IMR-90 (cell line): ENCODE measurements around the gene DZANK1. TPM values are rescaled to one million over a fixed set of nuclear protein-coding genes. Genes with fewer than 3 reads are reported as not detected.

Source experiments
- ATAC-seq: fragments of 200-7000 bp; cut with Tn5 transposase; 2 replicates; pipeline ENCODE4 v1.9.1; 2020; ENCODE audit warnings: low read depth, mild to moderate bottlenecking, moderate library complexity
- BruUV-seq: library from RNA; stranded (reverse); fragments of 400-500 nt; replicated peaks from 2 replicates; lab custom pipeline; 2021; lab: Mats Ljungman, UMichigan
- CTCF ChIA-PET: fragments of 300-600 bp; formaldehyde crosslinking; extraction: SDS; loops from one replicate; lab custom pipeline; 2021; ENCODE audit warnings: antibody characterized with exemption; lab: Yijun Ruan, JAX
- POLR2A ChIA-PET: fragments of 300-600 bp; sonication (Branson Sonifier 250); formaldehyde crosslinking; loops from one replicate; lab custom pipeline; 2022; ENCODE audit warnings: antibody characterized with exemption; ENCODE audit not compliant: unreplicated experiment; lab: Charles Lee
- DNase-seq: peaks from one replicate; pipeline ENCODE4 v3.0.0; 2013
- H2AFZ ChIP-seq: replicated peaks from 2 replicates; pipeline ENCODE3; 2013; ENCODE audit warnings: low read length, mild to moderate bottlenecking; ENCODE audit not compliant: poor library complexity
- H2AK5ac ChIP-seq: 2 replicates; pipeline ENCODE4 v1.6.1; 2013; ENCODE audit warnings: low read depth, low read length, inconsistent platforms
- H2AK9ac ChIP-seq: replicated peaks from 2 replicates; pipeline ENCODE3; 2013; ENCODE audit warnings: mild to moderate bottlenecking, low read depth, low read length, moderate library complexity; ENCODE audit not compliant: poor library complexity
- H2BK120ac ChIP-seq: 2 replicates; pipeline ENCODE4 v1.6.1; 2013; ENCODE audit warnings: low read depth, low read length, inconsistent platforms
- H2BK15ac ChIP-seq: 3 replicates; pipeline ENCODE4 v1.6.1; 2013; ENCODE audit warnings: low read depth, low read length, inconsistent platforms
- H2BK20ac ChIP-seq: 2 replicates; pipeline ENCODE4 v1.6.1; 2013; ENCODE audit warnings: low read depth, mild to moderate bottlenecking, inconsistent platforms, low read length, moderate library complexity
- H2BK5ac ChIP-seq: 2 replicates; pipeline ENCODE4 v1.6.1; 2013; ENCODE audit warnings: mild to moderate bottlenecking, low read depth, low read length, inconsistent platforms; ENCODE audit not compliant: poor library complexity, severe bottlenecking
- H3K14ac ChIP-seq: replicated peaks from 2 replicates; pipeline ENCODE4 v1.6.1; 2013; ENCODE audit warnings: low read depth, low read length, inconsistent platforms
- H3K18ac ChIP-seq: 2 replicates; pipeline ENCODE4 v1.6.1; 2013; ENCODE audit warnings: low read depth, low read length, control low read depth
- H3K23ac ChIP-seq: 2 replicates; pipeline ENCODE4 v1.6.1; 2013; ENCODE audit warnings: low read depth, low read length, inconsistent platforms
- H3K27ac ChIP-seq: 2 replicates; pipeline ENCODE4 v1.5.1; 2013; ENCODE audit warnings: mild to moderate bottlenecking, control low read depth, low read length; ENCODE audit not compliant: insufficient read depth
- H3K27me3 ChIP-seq: 2 replicates; pipeline ENCODE4 v1.6.1; 2013; ENCODE audit warnings: low read length; ENCODE audit not compliant: control insufficient read depth, insufficient read depth
- H3K36me3 ChIP-seq: 2 replicates; pipeline ENCODE4 v1.6.1; 2013; ENCODE audit warnings: low read length, mixed read lengths; ENCODE audit not compliant: control insufficient read depth, insufficient read depth
- H3K4ac ChIP-seq: 2 replicates; pipeline ENCODE4 v1.6.1; 2013; ENCODE audit warnings: low read depth, low read length, inconsistent platforms
- H3K4me1 ChIP-seq: 2 replicates; pipeline ENCODE4 v1.6.1; 2013; ENCODE audit warnings: low read length, mixed read lengths; ENCODE audit not compliant: control insufficient read depth, insufficient read depth
- H3K4me2 ChIP-seq: 2 replicates; pipeline ENCODE4 v1.6.1; 2013; ENCODE audit warnings: low read depth, mild to moderate bottlenecking, control low read depth, low read length, moderate library complexity
- H3K4me3 ChIP-seq: 2 replicates; pipeline ENCODE4 v1.5.1; 2013; ENCODE audit warnings: low read depth, mild to moderate bottlenecking, control low read depth, low read length, moderate library complexity; ENCODE audit not compliant: insufficient read depth
- H3K56ac ChIP-seq: 2 replicates; pipeline ENCODE4 v1.6.1; 2013; ENCODE audit warnings: low read length, inconsistent platforms; ENCODE audit not compliant: insufficient read depth; ENCODE audit errors: extremely low read depth
- H3K79me1 ChIP-seq, 2 experiments: 2 replicates each; pipeline ENCODE4 v1.6.1; 2013; ENCODE audit warnings: low read length in 2 of 2, inconsistent platforms in 1 of 2, low read depth in 1 of 2
- H3K9ac ChIP-seq: 2 replicates; pipeline ENCODE4 v1.6.1; 2013; ENCODE audit warnings: low read depth, low read length, control low read depth
- H3K9me1 ChIP-seq: 2 replicates; pipeline ENCODE4 v1.6.1; 2013; ENCODE audit warnings: low read length, inconsistent platforms; ENCODE audit not compliant: insufficient read depth
- H3K9me3 ChIP-seq: 2 replicates; pipeline ENCODE4 v1.6.1; 2013; ENCODE audit warnings: low read length; ENCODE audit not compliant: control insufficient read depth, insufficient read depth
- H4K20me1 ChIP-seq: 2 replicates; pipeline ENCODE4 v1.6.1; 2013; ENCODE audit warnings: low read length, inconsistent platforms; ENCODE audit not compliant: insufficient read depth
- H4K5ac ChIP-seq: 2 replicates; pipeline ENCODE4 v1.6.1; 2013; ENCODE audit warnings: mild to moderate bottlenecking, low read depth, low read length, control low read depth
- H4K8ac ChIP-seq, 2 experiments: 2 replicates each; pipeline ENCODE4 v1.6.1; 2013; ENCODE audit warnings: low read depth in 2 of 2, low read length in 2 of 2, control low read depth in 1 of 2, inconsistent platforms in 1 of 2
- H4K91ac ChIP-seq: 2 replicates; pipeline ENCODE4 v1.6.1; 2013; ENCODE audit warnings: low read depth, low read length, inconsistent platforms; ENCODE audit not compliant: insufficient read depth
- BHLHE40 ChIP-seq: fragments of 150-350 bp; IDR thresholded peaks from 2 replicates; pipeline ENCODE4 v1.6.1; 2016; ENCODE audit warnings: mild to moderate bottlenecking, low read depth, low read length
- CEBPB ChIP-seq: IDR thresholded peaks from 2 replicates; pipeline ENCODE4 v1.6.1; 2012; ENCODE audit warnings: low read depth, low read length, improper control_type of control experiment
- CHD1 ChIP-seq: IDR thresholded peaks from 2 replicates; pipeline ENCODE4 v1.6.1; 2012; ENCODE audit warnings: low read depth, low read length, improper control_type of control experiment
- FOS ChIP-seq: fragments of 150-350 bp; IDR thresholded peaks from 2 replicates; pipeline ENCODE4 v1.6.1; 2016; ENCODE audit warnings: low read depth, low read length
- MAFK ChIP-seq: IDR thresholded peaks from 2 replicates; pipeline ENCODE4 v1.6.1; 2012; ENCODE audit warnings: low read depth, low read length, improper control_type of control experiment
- MAZ ChIP-seq: IDR thresholded peaks from 2 replicates; pipeline ENCODE4 v1.6.1; 2012; ENCODE audit warnings: low read depth, mild to moderate bottlenecking, low read length, improper control_type of control experiment, moderate library complexity, borderline replicate concordance
- MXI1 ChIP-seq: IDR thresholded peaks from 2 replicates; pipeline ENCODE4 v1.6.1; 2012; ENCODE audit warnings: low read depth, mild to moderate bottlenecking, low read length, moderate library complexity, borderline replicate concordance
- NFE2L2 ChIP-seq: fragments of 150-350 bp; IDR thresholded peaks from 2 replicates; pipeline ENCODE4 v1.6.1; 2016; ENCODE audit warnings: low read depth, mild to moderate bottlenecking, low read length
- POLR2A ChIP-seq: IDR thresholded peaks from 2 replicates; pipeline ENCODE4 v1.6.1; 2012; ENCODE audit warnings: mild to moderate bottlenecking, low read depth, low read length
- RAD21 ChIP-seq: IDR thresholded peaks from 2 replicates; pipeline ENCODE4 v1.6.1; 2012; ENCODE audit warnings: low read length, improper control_type of control experiment
- RCOR1 ChIP-seq: IDR thresholded peaks from 2 replicates; pipeline ENCODE4 v1.6.1; 2012; ENCODE audit warnings: mild to moderate bottlenecking, low read length, improper control_type of control experiment; ENCODE audit not compliant: insufficient replicate concordance
- RFX5 ChIP-seq: IDR thresholded peaks from 2 replicates; pipeline ENCODE4 v1.8.0; 2012; ENCODE audit warnings: low read depth, mild to moderate bottlenecking, low read length, moderate library complexity
- SMC3 ChIP-seq: fragments of 150-350 bp; IDR thresholded peaks from 2 replicates; pipeline ENCODE4 v1.6.1; 2016; ENCODE audit warnings: low read depth, mild to moderate bottlenecking, antibody characterized with exemption, low read length, moderate library complexity
- WGBS, 2 experiments: methylation state at CpG; one replicate each; pipeline versions ENCODE4 v1.1.5 to v1.1.7; 2013; ENCODE audit warnings: missing lambda C conversion rate in 2 of 2; ENCODE audit not compliant: insufficient read length in 1 of 2; ENCODE audit errors: extremely low coverage in 2 of 2; 5-methylcytosine and 5-hydroxymethylcytosine counted together
- dilution Hi-C: fragments of 300-500 bp; cut with HindIII; formaldehyde crosslinking; loops from one replicate; pipeline ENCODE4 v1.14.3; 2018; ENCODE audit warnings: low sequenced_read_pairs; ENCODE audit not compliant: unreplicated experiment
- in situ Hi-C: fragments of 300-500 bp; cut with MboI; formaldehyde crosslinking; loops from 3 replicates; pipeline ENCODE4 v1.14.3; 2019; ENCODE audit warnings: low sequenced_read_pairs, inconsistent platforms, mixed read lengths
- intact Hi-C: fragments of 100-400 bp; cut with micrococcal nuclease; formaldehyde crosslinking; loops from 2 replicates; pipeline ENCODE4 v1.10.0; 2022
- polyA plus RNA-seq, 3 experiments: library from polyadenylated mRNA; depleted of rRNA; stranded (reverse); fragments of >200 nt; gene quantifications; 2 replicates each; pipeline ENCODE4 v1.2.3, GENCODE V29; 2012; ENCODE audit warnings: low replicate concordance in 1 of 3
- total RNA-seq: library from RNA; depleted of rRNA; stranded (reverse); fragments of >200 nt; gene quantifications from 2 replicates; pipeline ENCODE4 v1.2.3, GENCODE V29; 2012
- TF ChIP-seq, protein P1 (sequence below): fragments of 150-350 bp; IDR thresholded peaks from 2 replicates; pipeline ENCODE4 v1.6.1; 2016; ENCODE audit warnings: low read depth, mild to moderate bottlenecking, low read length, moderate library complexity, borderline replicate concordance
- TF ChIP-seq, protein P2 (sequence below): conservative IDR thresholded peaks from 2 replicates; pipeline ENCODE4 v1.5.1; 2012; ENCODE audit warnings: mild to moderate bottlenecking, low read depth, low read length, improper control_type of control experiment
- TF ChIP-seq, protein P3 (sequence below): fragments of 150-350 bp; IDR thresholded peaks from 2 replicates; pipeline ENCODE4 v1.6.1; 2017; ENCODE audit warnings: mild to moderate bottlenecking, antibody characterized with exemption, low read length, low read depth

Gene DZANK1
- total and polyA plus RNA-seq, 2 of the 4 experiments (the other 2 are of a cell fraction), result 0.54 to 1.1 TPM

DNA sequence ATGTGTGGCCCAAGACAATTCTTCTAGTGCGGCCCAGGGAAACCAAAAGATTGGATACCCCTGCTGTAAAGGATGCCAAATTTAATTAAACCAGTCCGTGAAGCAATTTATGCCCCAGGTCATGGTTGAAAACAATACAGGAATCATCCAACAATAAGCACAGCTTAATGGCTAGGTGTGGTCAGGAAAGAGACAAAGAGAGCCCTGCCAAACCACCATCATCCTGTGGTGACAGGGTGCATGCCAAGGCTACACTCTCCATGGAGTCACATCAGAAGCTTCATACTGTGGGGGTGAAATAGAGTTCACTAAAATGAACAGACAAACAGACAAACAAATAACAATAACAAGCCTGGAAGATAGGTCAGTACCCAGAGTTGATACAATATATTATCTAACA, 62.7 kb downstream of the DZANK1 start:
- no peak overlapping the region for H4K5ac ChIP-seq
- H3K4me2 ChIP-seq, result no peak overlapping the region
- H4K8ac ChIP-seq, result no peak overlapping the region
- H3K79me1 ChIP-seq, result no peaks in the 10 kb centered on the region
- H2AK5ac ChIP-seq, result no peak overlapping the region
- H2AK9ac ChIP-seq, result no peak overlapping the region
- H3K14ac ChIP-seq, result no peak overlapping the region
- no TSS peak for BruUV-seq
- no peak overlapping the region for H4K91ac ChIP-seq
- H3K27me3 ChIP-seq, result no peaks in the 10 kb centered on the region
- no peak overlapping the region for H3K27ac ChIP-seq
- no peak overlapping the region for H2BK120ac ChIP-seq
- no peak overlapping the region for H3K9ac ChIP-seq
- H2BK20ac ChIP-seq, result no peak overlapping the region
- intact Hi-C loops, result no loop called here
- no peak overlapping the region for H3K18ac ChIP-seq
- H3K56ac ChIP-seq, result no peak overlapping the region
- H3K23ac ChIP-seq, result no peak overlapping the region
- in situ Hi-C loops, result no loop called here
- H2AFZ ChIP-seq, result no peak overlapping the region
- ATAC-seq (no peak), DNase-seq (no peak)
- dilution Hi-C loops, result no loop called here
- no peaks in the 10 kb centered on the region for H3K36me3 ChIP-seq
- H2BK5ac ChIP-seq, result no peak overlapping the region
- no peak overlapping the region for H2BK15ac ChIP-seq
- POLR2A ChIA-PET, result interaction anchor here (0.6 kb wide), 1 partner anchor 14 kb away, joined by 3 read pairs; no protein-coding TSS in a partner anchor
- no peak for TF ChIP-seq RFX5
- no peak for TF ChIP-seq MAZ
- TF ChIP-seq POLR2A, result no peak
- no peak for TF ChIP-seq MAFK
- TF ChIP-seq, protein P1, sequence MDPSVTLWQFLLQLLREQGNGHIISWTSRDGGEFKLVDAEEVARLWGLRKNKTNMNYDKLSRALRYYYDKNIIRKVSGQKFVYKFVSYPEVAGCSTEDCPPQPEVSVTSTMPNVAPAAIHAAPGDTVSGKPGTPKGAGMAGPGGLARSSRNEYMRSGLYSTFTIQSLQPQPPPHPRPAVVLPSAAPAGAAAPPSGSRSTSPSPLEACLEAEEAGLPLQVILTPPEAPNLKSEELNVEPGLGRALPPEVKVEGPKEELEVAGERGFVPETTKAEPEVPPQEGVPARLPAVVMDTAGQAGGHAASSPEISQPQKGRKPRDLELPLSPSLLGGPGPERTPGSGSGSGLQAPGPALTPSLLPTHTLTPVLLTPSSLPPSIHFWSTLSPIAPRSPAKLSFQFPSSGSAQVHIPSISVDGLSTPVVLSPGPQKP, result no peak
- no peak for TF ChIP-seq FOS
- TF ChIP-seq SMC3, result no peak
- TF ChIP-seq CEBPB, result no peak
- TF ChIP-seq MXI1, result no peak
- TF ChIP-seq NFE2L2, result no peak
- no peak for TF ChIP-seq BHLHE40
- no peak for TF ChIP-seq RAD21
- no peak for TF ChIP-seq RCOR1
- TF ChIP-seq, protein P2, sequence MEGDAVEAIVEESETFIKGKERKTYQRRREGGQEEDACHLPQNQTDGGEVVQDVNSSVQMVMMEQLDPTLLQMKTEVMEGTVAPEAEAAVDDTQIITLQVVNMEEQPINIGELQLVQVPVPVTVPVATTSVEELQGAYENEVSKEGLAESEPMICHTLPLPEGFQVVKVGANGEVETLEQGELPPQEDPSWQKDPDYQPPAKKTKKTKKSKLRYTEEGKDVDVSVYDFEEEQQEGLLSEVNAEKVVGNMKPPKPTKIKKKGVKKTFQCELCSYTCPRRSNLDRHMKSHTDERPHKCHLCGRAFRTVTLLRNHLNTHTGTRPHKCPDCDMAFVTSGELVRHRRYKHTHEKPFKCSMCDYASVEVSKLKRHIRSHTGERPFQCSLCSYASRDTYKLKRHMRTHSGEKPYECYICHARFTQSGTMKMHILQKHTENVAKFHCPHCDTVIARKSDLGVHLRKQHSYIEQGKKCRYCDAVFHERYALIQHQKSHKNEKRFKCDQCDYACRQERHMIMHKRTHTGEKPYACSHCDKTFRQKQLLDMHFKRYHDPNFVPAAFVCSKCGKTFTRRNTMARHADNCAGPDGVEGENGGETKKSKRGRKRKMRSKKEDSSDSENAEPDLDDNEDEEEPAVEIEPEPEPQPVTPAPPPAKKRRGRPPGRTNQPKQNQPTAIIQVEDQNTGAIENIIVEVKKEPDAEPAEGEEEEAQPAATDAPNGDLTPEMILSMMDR, result no peak
- TF ChIP-seq, protein P3, sequence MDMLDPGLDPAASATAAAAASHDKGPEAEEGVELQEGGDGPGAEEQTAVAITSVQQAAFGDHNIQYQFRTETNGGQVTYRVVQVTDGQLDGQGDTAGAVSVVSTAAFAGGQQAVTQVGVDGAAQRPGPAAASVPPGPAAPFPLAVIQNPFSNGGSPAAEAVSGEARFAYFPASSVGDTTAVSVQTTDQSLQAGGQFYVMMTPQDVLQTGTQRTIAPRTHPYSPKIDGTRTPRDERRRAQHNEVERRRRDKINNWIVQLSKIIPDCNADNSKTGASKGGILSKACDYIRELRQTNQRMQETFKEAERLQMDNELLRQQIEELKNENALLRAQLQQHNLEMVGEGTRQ, result no peak
- TF ChIP-seq CHD1, result no peak
- no peak overlapping the region for H3K4me3 ChIP-seq
- no peaks in the 10 kb centered on the region for H4K20me1 ChIP-seq
- H3K4ac ChIP-seq, result no peak overlapping the region
- 0 out of 2 replicates have a peak, but pooled peaks cover 3% of the 10 kb centered on the region for H3K9me1 ChIP-seq
- no peaks in the 10 kb centered on the region for H3K9me3 ChIP-seq
- no CpG with 5 or more reads among the region's 2 CpGs for WGBS, 2 experiments
- no peaks in the 10 kb centered on the region for H3K4me1 ChIP-seq
- CTCF ChIA-PET, result interaction anchor here (0.6 kb wide), 1 partner anchor 1432 kb away, joined by 3 read pairs; no protein-coding TSS in a partner anchor
